HG03565 (cell line): ENCODE results near the gene ZNF319.
"Not testable (repeated sequence)": the region's sequence is repeated elsewhere in the genome, so short reads cannot be mapped to it uniquely, and the experiment has no call there.

Source experiments
- ATAC-seq: cut with Tn5 transposase; IDR thresholded peaks from one replicate; pipeline ENCODE4 v1.9.1; 2021; ENCODE audit warnings: mild to moderate bottlenecking, moderate library complexity; ENCODE audit not compliant: unreplicated experiment

The ZNF319 gene

DNA sequence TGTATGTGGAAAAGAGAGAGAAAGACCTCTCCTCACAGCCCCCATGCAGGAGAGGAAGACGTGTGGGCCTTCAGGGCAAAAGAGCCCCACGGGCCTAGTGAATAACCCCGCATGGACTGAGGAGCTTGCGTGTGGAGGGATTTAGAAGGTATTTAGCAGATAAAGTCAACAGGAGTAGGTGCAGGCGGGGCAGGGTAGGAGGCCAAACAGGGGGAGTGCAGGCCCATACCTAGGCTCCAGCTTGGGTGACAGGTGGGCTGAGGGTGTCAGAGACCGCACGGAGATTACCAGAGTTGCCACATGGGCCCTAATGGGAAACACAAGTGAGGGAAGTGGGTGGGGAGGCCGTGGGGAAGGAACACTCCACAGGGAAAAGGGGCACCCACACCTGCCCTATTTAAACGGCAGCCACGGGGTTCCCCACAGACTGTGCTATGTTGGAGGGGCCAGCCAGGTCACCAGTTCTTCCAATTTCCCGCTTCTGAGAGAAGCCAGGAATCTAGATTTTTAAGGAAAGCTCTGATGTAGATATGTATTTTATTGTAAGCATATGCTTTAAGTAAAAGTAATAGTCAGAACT is 21.4 kb downstream of the ZNF319 start:
- no peak for ATAC-seq

DNA sequence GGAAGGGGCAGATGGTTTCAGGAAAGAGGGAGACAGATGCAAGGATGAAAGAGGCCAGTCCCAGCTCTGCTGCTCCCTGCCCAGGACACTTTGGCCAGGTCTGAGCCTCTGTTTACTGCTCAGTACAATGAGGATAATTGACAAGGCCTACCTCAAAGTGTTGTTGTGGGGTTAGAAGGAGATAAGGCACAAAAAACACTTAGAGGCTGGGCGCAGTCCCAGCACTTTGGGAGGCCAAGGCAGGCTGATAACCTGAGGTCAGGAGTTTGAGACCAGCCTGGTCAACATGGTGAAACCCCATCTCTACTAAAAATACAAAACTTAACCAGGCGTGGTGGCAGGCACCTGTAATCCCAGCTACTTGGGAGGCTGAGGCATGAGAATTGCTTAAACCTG is 22.4 kb downstream of the ZNF319 start:
- not testable (repeated sequence) for ATAC-seq

DNA sequence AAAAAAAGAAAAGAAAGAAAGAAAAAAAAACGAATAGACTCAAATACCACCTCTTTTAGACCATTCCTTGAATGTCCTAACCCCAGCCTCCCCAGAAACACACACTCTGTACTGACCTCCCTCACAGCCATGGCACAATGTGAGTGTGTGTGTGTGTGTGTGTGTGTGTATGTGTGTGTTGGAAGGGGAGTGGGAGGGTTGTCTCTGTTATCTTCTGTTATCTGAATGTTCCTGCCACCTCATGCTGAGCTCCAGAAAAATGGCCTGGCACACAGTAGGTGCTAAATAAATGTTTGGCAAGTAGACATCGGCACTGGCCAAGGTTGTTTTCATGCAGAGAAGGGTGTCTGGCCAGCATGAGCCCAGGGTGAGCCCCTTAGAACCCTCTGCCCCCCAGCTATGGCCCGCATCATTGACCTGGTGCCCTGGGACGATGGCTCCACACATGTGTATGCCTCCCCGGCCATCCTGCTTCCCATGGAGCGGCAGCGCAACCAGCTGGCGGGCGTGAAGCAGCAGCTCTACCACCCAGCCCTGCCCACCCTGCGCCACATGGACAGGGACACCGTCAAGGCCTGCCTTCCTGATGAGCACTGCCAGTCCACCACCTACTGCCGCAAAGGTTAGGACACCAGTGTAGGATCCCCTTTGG is 22.9 kb downstream of the ZNF319 start:
- ATAC-seq, result no peak

DNA sequence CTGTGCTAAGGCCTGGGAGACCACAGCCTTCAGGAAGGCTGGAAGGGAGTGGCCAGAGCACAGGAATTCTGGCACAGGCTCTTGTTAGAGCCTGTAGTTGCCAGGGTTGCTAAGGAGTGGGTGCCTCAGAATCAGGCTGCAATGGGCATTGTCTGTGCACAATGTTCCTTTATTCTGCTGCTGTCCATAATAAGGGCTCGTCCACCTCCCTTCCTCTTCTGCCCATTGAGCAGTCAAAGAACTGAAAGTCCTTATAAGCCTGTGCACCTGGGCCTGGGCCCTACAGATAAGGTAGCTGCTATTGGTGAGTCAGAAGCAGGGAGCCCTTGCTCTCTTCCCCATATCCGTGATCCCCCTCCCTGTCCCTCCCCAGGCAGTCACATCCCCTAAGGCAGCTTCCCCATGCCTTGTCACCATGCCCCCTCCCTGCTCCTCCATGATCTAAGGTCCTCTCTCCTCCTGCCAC is 24.1 kb downstream of the ZNF319 start:
- no peak for ATAC-seq

DNA sequence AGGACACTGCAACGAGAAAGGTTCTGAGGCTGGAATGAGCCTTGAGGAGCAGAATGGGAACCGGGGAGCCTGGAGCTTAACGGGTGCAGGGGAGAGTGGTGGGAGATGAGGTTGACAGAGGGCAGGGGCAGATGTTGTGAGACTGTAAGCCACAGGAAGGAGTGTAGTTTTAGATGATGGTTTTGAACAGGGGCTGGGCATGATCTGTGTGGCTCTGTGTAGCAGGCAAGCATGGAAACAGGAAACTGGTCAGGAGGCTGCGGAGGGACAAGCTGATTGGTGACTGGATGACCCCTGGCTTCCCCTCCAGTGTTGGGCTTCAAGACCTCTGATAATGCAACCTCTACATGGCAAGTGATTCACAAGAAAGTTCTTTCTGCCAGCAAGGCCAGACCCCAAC is 28.2 kb downstream of the ZNF319 start:
- no peak for ATAC-seq

DNA sequence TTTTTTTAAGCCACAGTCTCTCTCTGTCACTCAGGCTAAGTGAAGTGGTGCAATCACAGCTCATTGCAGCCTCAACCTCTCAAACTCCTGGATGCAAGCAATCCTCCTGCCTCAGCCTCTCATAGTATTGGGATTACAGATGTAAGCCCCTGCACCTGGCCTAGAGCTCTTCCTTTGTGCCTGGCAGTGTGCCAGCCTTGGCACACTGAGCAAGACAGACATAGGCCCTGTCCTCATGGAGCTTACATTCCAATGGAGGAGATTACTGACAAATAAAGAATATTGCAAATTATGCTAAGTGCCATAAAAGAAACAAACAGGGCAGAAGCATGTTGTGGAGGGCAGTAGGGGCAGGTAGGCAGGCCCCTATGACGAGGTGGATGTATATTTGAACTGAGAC is 28.6 kb downstream of the ZNF319 start:
- ATAC-seq, result no peak

DNA sequence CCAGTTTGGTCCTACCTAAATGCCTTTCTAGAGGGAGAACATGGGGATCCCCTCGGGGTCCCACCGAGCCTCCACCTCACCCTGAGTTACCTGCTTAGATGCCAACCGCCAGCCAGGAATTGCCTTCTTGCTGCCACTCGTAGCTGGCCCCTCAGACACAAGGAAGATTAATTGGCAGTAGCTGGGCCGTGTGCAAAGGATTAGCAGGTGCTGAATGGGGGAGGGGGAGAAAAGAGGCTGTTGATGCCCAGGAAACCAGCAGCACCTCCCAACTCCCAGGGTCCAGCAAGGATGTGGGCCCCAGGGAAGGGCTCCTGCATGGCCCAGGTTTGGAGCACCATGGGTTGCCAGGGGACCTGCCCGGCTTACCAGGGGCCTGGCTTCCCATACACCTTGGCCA is 29.5 kb downstream of the ZNF319 start, which contains the start of gene CNGB1:
Gene CNGB1, minus strand, starts transcription at position 159 of the 400 bp plus-strand sequence. CDS start 3,842 bp downstream, outside the sequence.
- no peak for ATAC-seq

DNA sequence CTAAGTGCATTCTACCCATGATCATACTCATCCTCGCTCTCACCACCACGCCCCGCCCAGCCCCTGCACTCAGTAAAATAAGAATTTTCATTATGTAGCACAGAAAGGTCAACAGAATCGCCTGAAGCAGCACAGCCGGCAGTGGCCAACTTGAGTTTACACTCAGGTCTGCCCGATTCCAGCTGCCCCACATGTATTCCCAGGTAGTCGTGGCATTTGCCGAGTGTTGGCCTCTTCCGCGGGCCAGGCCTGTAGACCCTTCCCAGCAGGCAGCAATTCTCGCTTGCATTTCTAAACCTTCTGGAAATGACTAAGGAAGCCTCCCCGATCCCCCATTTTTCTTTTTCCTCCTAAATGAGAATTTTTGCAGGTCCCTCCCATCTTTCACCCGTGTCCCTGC is 30.2 kb downstream of the ZNF319 start:
- ATAC-seq, result no peak

DNA sequence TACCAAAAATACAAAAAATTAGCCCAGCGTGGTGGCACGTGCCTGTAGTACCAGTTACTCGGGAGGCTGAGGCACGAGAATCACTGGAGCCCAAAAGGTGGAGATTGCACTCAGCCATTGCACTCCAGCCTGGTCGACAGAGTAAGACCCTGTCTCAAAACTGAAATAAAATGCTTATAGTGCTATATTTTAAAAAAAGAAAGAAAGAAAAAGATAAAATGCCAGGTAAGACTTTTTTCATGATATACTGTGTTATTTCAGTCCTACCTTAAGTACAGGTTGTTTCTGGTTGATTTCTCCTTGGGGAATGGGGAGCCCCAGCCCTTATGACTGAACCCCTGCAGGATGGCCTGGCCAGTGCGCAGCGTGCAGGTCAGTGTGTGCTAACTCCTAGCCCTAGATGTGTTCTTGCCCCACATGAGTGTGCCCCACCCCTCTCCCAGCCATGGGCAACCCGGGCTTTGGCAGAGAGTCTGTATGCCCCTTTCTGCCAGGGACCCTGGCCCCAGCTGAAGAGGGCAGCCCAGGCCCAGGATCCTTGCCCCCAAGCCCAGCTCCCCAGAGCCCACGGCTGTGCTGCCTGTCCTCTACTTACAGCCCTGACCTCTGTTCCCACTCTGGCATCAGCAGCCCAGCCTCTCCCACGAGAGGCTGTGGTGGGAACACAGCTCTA is 30.9 kb downstream of the ZNF319 start:
- no peak for ATAC-seq

DNA sequence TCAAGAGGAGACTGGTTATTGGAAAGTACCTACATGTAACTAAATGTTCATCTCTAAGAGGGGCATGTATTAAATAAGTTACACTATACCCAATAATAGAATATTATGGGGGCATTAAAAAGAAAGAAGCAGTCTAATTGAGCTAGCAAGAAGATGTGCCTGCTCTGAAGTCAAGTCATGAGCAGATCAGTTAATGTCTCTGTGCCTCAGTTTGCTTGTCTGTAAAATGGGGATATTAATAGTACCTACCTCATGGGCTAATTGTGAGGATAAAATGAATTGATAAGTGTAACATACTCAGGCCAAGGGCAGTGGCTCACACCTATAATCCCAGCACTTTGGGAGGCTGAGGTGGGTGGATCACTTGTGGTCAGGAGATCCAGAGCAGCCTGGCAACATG is 32.6 kb downstream of the ZNF319 start:
- no peak for ATAC-seq

DNA sequence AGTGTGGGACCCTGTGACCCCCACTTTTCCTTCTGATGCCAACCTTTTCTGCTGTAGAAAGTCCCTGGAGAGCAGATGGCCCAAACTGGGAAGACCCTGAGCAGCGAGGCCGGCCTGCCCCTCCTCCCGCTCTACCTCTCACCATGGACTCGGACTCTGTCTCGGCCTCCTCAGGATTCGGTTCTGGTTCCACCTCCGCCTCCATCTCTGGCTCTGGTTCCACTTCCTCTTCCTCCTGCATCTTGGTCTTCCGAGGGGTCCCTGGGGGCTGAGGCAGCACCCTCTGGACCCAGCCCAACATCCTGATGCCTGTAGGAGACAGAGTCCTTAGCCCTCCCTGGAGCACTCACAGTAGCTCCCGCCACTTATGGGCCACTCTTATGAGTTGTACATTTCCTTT is 33.5 kb downstream of the ZNF319 start:
- ATAC-seq, result no peak

DNA sequence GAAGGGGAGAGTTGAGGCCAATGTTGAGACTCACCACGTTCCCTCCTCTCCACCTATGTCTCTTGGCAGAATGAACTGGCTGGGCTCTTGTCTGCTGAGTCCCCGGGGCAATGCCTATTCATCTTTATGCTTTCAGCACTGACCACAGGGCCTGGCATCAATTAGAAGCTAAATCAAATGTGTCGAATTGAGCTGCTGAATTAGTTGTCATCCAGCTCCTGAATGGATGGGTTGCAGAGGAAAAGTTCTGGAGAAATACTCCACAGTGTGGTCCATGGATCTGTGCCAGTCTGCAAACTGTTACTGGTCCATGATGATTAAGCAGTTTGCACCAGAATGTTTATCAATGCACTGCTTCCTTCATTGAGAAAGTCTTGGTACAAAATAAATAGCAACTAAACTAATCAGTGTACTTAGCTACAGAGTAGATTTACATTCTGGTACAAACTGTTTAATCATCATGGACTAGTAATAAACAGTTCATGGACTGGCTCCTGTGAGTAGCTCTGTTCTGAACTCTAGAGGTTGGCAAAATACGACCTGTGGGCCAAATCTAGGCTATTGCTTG is 34.2 kb downstream of the ZNF319 start:
- ATAC-seq, result no peak

DNA sequence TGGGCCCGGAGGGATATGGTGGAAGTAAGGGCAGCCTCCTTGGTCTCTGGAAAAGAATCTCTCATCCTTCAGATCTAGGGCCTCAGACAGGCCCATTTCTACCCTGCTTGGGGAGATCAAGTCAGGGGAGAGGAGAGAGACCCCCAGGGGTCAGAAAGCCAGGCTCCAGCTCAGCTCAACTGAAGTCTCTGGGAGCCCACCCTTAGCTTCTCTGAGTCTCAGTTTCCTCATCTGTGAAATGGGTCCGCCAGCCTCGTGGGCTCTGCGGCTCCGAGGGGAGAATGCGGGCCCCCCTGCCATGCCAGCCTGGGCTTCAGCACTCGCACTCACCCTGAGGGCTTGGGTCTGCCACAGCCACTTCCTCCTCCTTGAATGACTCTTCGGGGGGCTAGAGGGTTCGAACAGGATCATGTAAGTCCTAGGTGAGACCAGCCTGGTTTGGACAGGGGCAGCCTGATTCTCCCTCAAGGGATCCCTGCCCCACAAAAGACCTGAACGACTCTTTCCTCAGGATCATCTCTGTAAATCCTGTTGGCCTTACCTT is 36.2 kb downstream of the ZNF319 start:
- ATAC-seq, result no peak

DNA sequence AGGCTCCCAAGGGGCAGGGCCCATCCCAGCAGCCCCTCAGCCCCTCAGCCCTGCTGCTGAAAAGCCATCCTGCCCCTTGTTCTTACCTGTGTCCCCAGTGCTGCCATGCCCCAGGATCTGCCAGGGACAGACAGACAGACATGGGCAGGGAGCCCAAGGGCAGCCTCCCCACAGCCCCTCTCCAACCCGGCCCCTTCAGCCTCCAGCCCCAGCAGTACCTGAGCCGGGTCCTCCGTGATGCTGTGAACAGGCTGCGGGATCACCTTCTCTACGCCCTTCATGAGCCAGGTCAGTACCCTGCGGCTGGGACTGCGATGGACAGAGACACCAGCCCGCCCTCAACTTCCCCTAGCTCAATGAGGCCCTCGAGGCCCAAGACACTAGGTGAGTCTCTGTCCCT is 37.7 kb downstream of the ZNF319 start:
- no peak for ATAC-seq

DNA sequence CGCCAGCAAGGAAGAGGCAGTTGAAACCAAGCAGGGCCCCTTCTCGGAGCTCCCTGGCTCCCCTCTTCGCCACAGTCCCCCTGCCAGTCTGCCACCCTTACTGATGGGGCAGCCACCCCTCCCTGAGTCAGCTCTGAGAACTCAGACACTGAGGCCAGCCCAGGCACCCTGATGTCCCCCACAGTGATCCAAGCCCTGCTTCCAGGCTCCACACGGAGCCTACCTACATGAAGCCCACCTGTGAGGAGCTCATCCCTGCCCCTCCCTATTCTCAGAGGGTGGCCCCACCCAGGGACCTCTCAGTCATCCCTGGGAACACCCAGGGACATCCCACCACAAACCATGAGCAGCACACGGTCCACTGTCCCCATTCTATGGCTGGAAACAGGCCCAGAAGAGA is 38.4 kb downstream of the ZNF319 start:
- ATAC-seq, result no peak

DNA sequence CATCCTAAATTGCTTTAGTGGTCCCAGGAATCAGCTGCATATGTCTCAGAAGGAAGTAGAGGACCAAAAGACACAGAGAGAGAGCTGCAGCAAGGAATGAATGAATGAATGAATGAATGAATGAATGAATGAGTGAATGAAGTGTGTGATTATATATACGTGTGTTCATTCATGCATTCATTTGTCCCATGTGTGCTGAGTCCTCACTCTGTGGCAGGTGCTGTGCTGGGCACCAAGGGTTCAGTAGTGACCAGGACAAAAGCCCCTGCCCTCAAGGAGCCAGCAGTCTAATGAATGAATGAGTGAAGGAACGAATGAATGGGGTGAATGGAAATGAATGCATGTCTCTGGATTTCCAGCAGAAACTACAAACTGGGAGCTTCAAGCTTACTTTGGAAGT is 38.9 kb downstream of the ZNF319 start:
- no peak for ATAC-seq

DNA sequence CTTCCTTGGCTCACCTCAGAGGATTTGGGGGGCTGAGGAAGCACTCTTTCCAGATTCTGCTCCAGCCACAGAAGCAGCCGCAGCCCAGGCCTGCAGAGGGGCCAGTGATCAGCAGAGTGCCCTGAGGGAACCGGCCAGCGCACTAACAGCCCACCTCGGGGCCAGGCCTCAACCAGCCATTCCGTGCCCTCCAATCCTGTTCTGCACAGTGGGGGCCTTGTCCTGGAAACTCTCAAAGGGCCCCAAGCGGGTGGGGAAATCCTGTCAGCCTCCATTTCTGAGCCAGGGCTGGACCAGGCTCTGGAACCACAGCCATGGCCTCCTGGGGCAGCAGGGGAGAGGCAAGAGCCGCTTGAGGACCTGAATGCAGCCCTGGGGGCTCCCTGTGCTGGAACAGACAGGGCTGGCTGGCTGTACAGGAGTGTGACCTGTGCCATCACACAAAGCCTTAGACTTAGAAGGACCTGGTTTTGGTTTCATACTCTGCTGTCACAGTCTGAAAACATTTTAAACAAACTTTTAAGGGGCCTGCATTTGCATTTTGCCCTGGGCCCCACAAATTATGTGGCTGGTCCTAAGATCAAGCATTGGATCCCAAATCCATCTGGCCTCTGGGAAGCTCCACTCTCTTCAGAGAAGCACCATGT is 39.5 kb downstream of the ZNF319 start:
- ATAC-seq, result no peak

DNA sequence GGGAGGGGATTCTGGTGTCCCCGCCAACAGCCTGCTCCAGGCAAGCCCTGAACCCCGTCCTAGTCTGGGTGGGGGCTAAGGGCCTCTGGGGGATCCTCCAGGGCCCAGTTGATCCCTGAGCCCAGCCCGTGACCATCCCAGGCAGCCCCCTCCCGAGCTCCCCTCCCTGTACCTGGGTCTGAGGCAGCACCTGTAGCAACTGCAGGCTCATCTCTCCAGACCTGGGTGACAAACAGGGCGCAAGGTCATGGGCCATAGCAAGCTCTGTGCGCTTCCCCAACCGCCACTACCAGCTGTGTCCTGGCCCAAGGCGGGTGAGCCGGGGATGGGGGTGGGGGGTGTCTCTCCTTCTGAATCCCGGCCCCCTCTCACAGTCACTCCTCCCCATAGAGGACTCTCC is 40.2 kb downstream of the ZNF319 start:
- ATAC-seq, result no peak

DNA sequence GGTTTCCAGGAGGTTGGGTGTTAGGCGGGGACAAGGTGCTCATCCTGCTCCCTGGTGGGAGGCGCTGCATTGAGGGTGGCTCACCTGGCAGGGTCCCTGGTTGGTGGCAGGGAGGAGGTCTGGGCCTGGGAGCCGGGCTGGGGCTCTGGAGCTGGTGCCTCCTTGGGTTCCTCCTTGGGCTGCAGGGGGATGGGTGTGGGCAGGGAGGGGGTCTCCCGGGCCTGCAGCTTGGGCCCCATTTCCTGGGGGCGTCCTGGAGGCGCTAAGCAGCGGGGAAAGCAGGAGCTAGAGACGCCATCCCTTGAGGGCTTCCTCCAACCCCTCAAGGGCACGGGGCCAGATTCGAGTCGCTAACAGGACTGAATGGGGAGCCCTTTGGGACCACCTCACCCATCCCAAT is 40.7 kb downstream of the ZNF319 start:
- no peak for ATAC-seq

DNA sequence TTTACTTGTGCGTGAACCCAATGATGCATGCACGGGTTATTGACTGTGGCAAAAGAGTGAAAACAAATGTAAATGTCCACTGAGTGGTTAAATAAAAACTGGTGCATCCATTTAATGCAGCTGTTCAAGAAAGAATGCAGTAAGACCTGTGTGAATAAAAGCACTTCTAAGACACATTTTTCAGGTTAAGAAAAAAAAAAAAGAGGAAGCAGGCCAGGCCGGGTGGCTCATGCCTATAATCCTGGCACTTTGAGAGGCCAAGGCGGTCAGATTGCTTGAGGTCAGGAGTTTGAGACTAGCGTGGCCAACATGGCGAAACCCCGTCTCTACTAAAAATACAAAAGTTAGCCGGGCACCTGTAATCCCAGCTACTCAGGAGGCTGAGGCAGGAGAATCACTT is 41.4 kb downstream of the ZNF319 start:
- no peak for ATAC-seq

DNA sequence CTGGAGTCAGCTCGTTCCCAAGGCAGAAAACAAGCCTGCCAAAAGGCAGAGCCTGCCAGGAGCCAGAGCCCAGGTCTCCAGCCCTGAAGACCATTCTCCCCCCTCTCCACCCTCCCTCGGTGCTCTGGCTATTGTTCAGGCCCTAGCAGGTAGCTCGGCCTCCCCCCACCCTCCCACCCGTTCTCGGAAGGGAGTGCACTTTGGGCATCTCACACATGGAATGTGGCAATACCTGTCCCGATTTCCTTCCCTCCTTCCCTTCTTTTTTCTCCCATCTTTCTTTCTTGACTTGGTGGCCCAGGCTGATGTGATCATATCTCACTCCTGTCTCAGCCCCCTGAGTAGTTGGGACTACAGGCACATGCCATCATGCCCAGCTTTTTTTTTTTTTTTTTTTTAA is 41.9 kb downstream of the ZNF319 start:
- ATAC-seq, result no peak
